GM19328 (cell line): Measurements from ENCODE around the gene RPS6KL1.

Source experiments
- ATAC-seq: cut with Tn5 transposase; IDR thresholded peaks from one replicate; pipeline ENCODE4 v1.9.1; 2021; ENCODE audit warnings: mild to moderate bottlenecking, moderate library complexity; ENCODE audit not compliant: unreplicated experiment

Gene RPS6KL1

GRCh38 chr14:74922752-74923401 lies at the start of gene RPS6KL1:
Gene RPS6KL1 (minus strand): TSS chr14:74923260. CDS start chr14:74921541, 1,719 bp downstream.
- peak; percentile 83 for ATAC-seq

- ATAC-seq = no peak
These were observed 45.8 kb upstream of the RPS6KL1 start for GRCh38 chr14:74968811-74969210.

GRCh38 chr14:74965486-74966153 lies 42.6 kb upstream of the RPS6KL1 start:
- ATAC-seq = no peak

- no peak for ATAC-seq
These were observed 41.9 kb upstream of the RPS6KL1 start for GRCh38 chr14:74964787-74965485.

- ATAC-seq = no peak
These were observed 40.7 kb upstream of the RPS6KL1 start for GRCh38 chr14:74963705-74964271.

GRCh38 chr14:74963178-74963704 lies 40.2 kb upstream of the RPS6KL1 start:
- no peak for ATAC-seq

GRCh38 chr14:74962493-74962892 lies 39.4 kb upstream of the RPS6KL1 start:
- no peak for ATAC-seq

GRCh38 chr14:74962046-74962445 lies 39.0 kb upstream of the RPS6KL1 start:
- no peak for ATAC-seq

- no peak for ATAC-seq
These were observed 38.3 kb upstream of the RPS6KL1 start for GRCh38 chr14:74961238-74961911.

- no peak for ATAC-seq
These were observed 37.7 kb upstream of the RPS6KL1 start for GRCh38 chr14:74960736-74961135.

- ATAC-seq = no peak
These were observed 36.6 kb upstream of the RPS6KL1 start for GRCh38 chr14:74959596-74960180.

- ATAC-seq = no peak
These were observed 33.4 kb upstream of the RPS6KL1 start for GRCh38 chr14:74956280-74957072.

- no peak for ATAC-seq
These were observed 32.9 kb upstream of the RPS6KL1 start for GRCh38 chr14:74956027-74956279.

GRCh38 chr14:74955229-74956026 lies 32.4 kb upstream of the RPS6KL1 start, which contains the start of gene PGF:
Gene PGF (minus strand): TSS chr14:74955597. CDS start chr14:74955242, 355 bp downstream.
- ATAC-seq = no peak

GRCh38 chr14:74954947-74955228 lies 31.8 kb upstream of the RPS6KL1 start:
- no peak for ATAC-seq

- ATAC-seq = no peak
These were observed 31.3 kb upstream of the RPS6KL1 start for GRCh38 chr14:74954232-74954946.

GRCh38 chr14:74953686-74954085 lies 30.6 kb upstream of the RPS6KL1 start:
- ATAC-seq = no peak

GRCh38 chr14:74952697-74953484 lies 29.8 kb upstream of the RPS6KL1 start:
- ATAC-seq = no peak
